ENCODE measurements around the gene PLA2G4C. TPM values are rescaled to one million over a fixed set of nuclear protein-coding genes. Genes with fewer than 3 reads are reported as not detected.

PLA2G4C gene
- total RNA-seq, 4 donors from 2014 or later: 4.8 to 17.7 (median 10.5) TPM

GRCh38 chr19:48051335-48052033 lies 59.1 kb downstream of the PLA2G4C start:
- 80 to 90% methylated on average over 10 of the region's 10 CpGs for WGBS, 2 donors
- H3K4me1 ChIP-seq: no peaks in the 10 kb centered on the region
- H3K27ac ChIP-seq: no peak overlapping the region
- TF ChIP-seq, protein P1, sequence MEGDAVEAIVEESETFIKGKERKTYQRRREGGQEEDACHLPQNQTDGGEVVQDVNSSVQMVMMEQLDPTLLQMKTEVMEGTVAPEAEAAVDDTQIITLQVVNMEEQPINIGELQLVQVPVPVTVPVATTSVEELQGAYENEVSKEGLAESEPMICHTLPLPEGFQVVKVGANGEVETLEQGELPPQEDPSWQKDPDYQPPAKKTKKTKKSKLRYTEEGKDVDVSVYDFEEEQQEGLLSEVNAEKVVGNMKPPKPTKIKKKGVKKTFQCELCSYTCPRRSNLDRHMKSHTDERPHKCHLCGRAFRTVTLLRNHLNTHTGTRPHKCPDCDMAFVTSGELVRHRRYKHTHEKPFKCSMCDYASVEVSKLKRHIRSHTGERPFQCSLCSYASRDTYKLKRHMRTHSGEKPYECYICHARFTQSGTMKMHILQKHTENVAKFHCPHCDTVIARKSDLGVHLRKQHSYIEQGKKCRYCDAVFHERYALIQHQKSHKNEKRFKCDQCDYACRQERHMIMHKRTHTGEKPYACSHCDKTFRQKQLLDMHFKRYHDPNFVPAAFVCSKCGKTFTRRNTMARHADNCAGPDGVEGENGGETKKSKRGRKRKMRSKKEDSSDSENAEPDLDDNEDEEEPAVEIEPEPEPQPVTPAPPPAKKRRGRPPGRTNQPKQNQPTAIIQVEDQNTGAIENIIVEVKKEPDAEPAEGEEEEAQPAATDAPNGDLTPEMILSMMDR (IDR thresholded peaks at IDR 0.05): no peak
- no peak for TF ChIP-seq POLR2A (IDR thresholded peaks at IDR 0.05)
- H3K27me3 ChIP-seq: no peaks in the 10 kb centered on the region
- no peak overlapping the region for H3K4me3 ChIP-seq (replicated peaks in 1 of 3)
- DNase-seq: no peak
- intact Hi-C loops (cut with DNase I): no loop called here
- H3K9me3 ChIP-seq: no peaks in the 10 kb centered on the region
- H3K36me3 ChIP-seq: no peaks in the 10 kb centered on the region

GRCh38 chr19:48044561-48044960 lies 66.1 kb downstream of the PLA2G4C start:
- Histone ChIP-seq H3K27me3 (no peaks in the 10 kb centered on the region), H3K36me3 (no peaks in the 10 kb centered on the region), H3K4me3 (replicated peaks in 1 of 3) (no peak overlapping the region), H3K4me1 (no peaks in the 10 kb centered on the region), H3K27ac (no peak overlapping the region), H3K9me3 (no peaks in the 10 kb centered on the region)
- TF ChIP-seq, protein P1 (IDR thresholded peaks at IDR 0.05): no peak
- no peak for TF ChIP-seq POLR2A (IDR thresholded peaks at IDR 0.05)
- intact Hi-C loops (cut with DNase I): no loop called here
- DNase-seq: no peak
- 81 to 87% methylated on average over 5 of the region's 5 CpGs for WGBS, 2 donors

DNA sequence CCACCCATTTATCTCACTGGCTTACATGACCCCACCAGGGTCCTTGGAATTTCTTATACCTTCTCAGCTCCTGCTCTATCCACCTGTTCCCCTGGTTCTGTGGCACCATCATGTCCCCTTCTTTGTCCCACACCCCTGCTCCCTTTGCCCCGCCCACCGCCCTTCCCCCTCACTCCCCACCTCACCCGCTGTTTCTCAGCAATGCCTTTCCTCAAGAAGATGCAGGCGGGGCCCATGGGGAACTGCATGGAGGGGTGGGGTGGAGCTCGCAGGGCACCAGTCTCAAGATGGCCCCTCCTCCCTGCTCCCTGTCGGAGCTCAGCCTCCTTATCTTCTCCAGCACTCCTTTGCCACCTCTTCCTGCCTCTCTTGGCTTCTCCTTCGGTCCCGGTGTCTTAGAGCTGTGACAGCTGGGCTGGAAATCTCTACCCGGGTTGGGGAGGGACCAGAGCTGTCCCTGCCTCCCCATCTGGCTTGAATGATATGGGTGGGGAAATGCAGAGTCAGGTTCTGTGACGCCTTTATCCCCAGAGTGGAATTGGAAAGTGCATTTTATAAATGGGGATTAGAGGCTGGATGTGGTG lies 66.8 kb downstream of the PLA2G4C start, which contains the start of gene CABP5:
CABP5 (minus strand) TSS at position 405 of the 584 bp plus-strand sequence; CDS start at position 248, 157 bp downstream.
- TF ChIP-seq POLR2A (IDR thresholded peaks at IDR 0.05): no peak
- TF ChIP-seq, protein P1 (IDR thresholded peaks at IDR 0.05): no peak
- Histone ChIP-seq H3K27ac (no peak within 1 kb of the TSS), H3K36me3 (no peaks in the 10 kb centered on the region), H3K4me3 (replicated peaks in 1 of 3) (no peak within 1 kb of the TSS), H3K4me1 (no peaks in the 10 kb centered on the region), H3K27me3 (no peaks in the 10 kb centered on the region), H3K9me3 (no peaks in the 10 kb centered on the region)
- DNase-seq: no peak
- 85 to 87% methylated on average over 10 of the region's 10 CpGs for WGBS, 2 donors
- intact Hi-C loops (cut with DNase I): no loop called here

DNA sequence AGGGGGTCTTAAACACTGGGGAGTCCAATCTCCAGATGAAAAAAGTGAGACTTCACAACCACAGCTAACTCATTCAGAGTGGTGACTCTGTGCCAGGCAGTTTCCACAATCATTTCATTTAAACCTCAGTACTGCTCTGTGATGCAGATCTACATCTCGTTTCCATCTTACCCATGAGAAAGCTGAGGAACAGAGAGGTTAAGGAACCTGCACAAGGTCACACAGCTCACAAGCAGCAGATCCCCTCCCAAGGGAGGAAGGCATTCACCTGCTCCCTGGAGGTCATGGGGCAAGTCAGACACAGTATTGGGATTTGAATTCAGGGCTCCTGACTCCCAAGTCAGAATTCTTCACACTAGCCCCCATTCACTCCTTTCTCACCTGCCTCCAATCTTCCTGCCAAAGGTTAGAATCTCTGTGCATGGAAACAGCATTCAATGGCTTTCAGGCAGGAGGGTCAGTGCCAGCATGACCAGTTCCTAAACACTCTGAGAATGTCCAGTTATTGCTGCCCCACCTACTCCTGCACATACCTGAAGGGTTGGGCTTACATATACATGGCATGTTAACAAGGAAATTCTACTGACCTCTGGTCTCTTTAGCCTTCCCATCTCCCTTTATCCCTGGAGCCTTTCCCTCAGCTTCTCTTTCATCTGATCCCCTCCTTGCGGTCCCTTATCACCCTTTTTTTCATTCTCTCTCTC lies 68.6 kb downstream of the PLA2G4C start:
- 69 to 85% methylated on average over 2 of the region's 2 CpGs for WGBS, 2 donors
- DNase-seq: no peak
- no peak for TF ChIP-seq POLR2A (IDR thresholded peaks at IDR 0.05)
- TF ChIP-seq, protein P1 (IDR thresholded peaks at IDR 0.05): no peak
- no peak overlapping the region for H3K4me3 ChIP-seq (replicated peaks in 1 of 3)
- no peak overlapping the region for H3K27ac ChIP-seq
- H3K36me3 ChIP-seq: no peaks in the 10 kb centered on the region
- H3K4me1 ChIP-seq: no peaks in the 10 kb centered on the region
- no peaks in the 10 kb centered on the region for H3K27me3 ChIP-seq
- H3K9me3 ChIP-seq: no peaks in the 10 kb centered on the region
- intact Hi-C loops (cut with DNase I): no loop called here

- H3K4me1 ChIP-seq: no peaks in the 10 kb centered on the region
- H3K36me3 ChIP-seq: no peaks in the 10 kb centered on the region
- H3K4me3 ChIP-seq (replicated peaks in 1 of 3): no peak overlapping the region
- H3K27ac ChIP-seq: no peak overlapping the region
- TF ChIP-seq, protein P1 (IDR thresholded peaks at IDR 0.05): no peak
- no peak for TF ChIP-seq POLR2A (IDR thresholded peaks at IDR 0.05)
- no peaks in the 10 kb centered on the region for H3K27me3 ChIP-seq
- 87 to 88% methylated on average over 2 of the region's 2 CpGs for WGBS, 2 donors
- DNase-seq: no peak
- H3K9me3 ChIP-seq: no peaks in the 10 kb centered on the region
- intact Hi-C loops (cut with DNase I): no loop called here
Measured at GRCh38 chr19:48036765-48037164, 73.9 kb downstream of the PLA2G4C start.
